ENCODE measurements around the gene NFIX. TPM values are rescaled to one million over a fixed set of nuclear protein-coding genes. Genes with fewer than 3 reads are reported as not detected.

Gene NFIX
- total and polyA plus RNA-seq, 4 donors, result 26.0 to 190 (median 89.6) TPM

GRCh38 chr19:13010038-13010991, 15.0 kb downstream of the NFIX start:
- Histone ChIP-seq H3K4me3 (no peak overlapping the region), H3K4me1 (ENCODE audit: control insufficient read depth in 5 of 5, insufficient read depth in 5 of 5, low read length in 5 of 5) (peaks cover 0 to 77% (median 35%) of the 10 kb centered on the region in 5 donors), H3K27me3 (ENCODE audit: control insufficient read depth in 3 of 3, insufficient read depth in 3 of 3, low read length in 2 of 3) (peaks cover 0 to 19% (median 0%) of the 10 kb centered on the region in 3 donors), H3K27ac (ENCODE audit: low read depth in 1 of 2, low read length in 1 of 2) (peak overlapping the region in 1 of 2 donors; percentile 59), H3K36me3 (ENCODE audit: control insufficient read depth in 4 of 4, insufficient read depth in 4 of 4, low read length in 4 of 4) (peaks cover 0 to 11% (median 1%) of the 10 kb centered on the region in 4 donors), H3K9ac (ENCODE audit: insufficient read depth in 1 of 2, low read length in 2 of 2) (no peak overlapping the region), H3K9me3 (ENCODE audit: control insufficient read depth in 4 of 4, insufficient read depth in 3 of 4, low read length in 3 of 4) (no peaks in the 10 kb centered on the region)
- 43 to 45% methylated on average over 61 to 62 of the region's 62 CpGs for WGBS, 2 donors
- no peak for DNase-seq
- ATAC-seq (ENCODE audit: insufficient read depth, low FRiP score), result no peak
- TF ChIP-seq CTCF (IDR thresholded peaks at IDR 0.05; ENCODE audit: control extremely low read depth, extremely low read depth), result no peak

- H3K4me3 ChIP-seq, result no peak overlapping the region
- H3K27me3 ChIP-seq (ENCODE audit: control insufficient read depth in 3 of 3, insufficient read depth in 3 of 3, low read length in 2 of 3), result peaks cover 0 to 19% (median 0%) of the 10 kb centered on the region in 3 donors
- H3K36me3 ChIP-seq (ENCODE audit: control insufficient read depth in 4 of 4, insufficient read depth in 4 of 4, low read length in 4 of 4), result peaks cover 0 to 11% (median 1%) of the 10 kb centered on the region in 4 donors
- no peak for ATAC-seq (ENCODE audit: insufficient read depth, low FRiP score)
- TF ChIP-seq CTCF (IDR thresholded peaks at IDR 0.05; ENCODE audit: control extremely low read depth, extremely low read depth), result no peak
- no peak for DNase-seq
- 31 to 59% methylated on average over 37 to 39 of the region's 39 CpGs for WGBS, 2 donors
- H3K4me1 ChIP-seq (ENCODE audit: control insufficient read depth in 5 of 5, insufficient read depth in 5 of 5, low read length in 5 of 5), result peaks cover 0 to 77% (median 41%) of the 10 kb centered on the region in 5 donors
- H3K27ac ChIP-seq (ENCODE audit: low read depth in 1 of 2, low read length in 1 of 2), result no peak overlapping the region
- no peak overlapping the region for H3K9ac ChIP-seq (ENCODE audit: insufficient read depth in 1 of 2, low read length in 2 of 2)
- no peaks in the 10 kb centered on the region for H3K9me3 ChIP-seq (ENCODE audit: control insufficient read depth in 4 of 4, insufficient read depth in 3 of 4, low read length in 3 of 4)
Observed at GRCh38 chr19:13010992-13011652, 15.8 kb downstream of the NFIX start.

- no peak for DNase-seq
- peaks cover 0 to 19% (median 0%) of the 10 kb centered on the region in 3 donors for H3K27me3 ChIP-seq (ENCODE audit: control insufficient read depth in 3 of 3, insufficient read depth in 3 of 3, low read length in 2 of 3)
- peak overlapping the region in 1 of 2 donors; percentile 92 for H3K27ac ChIP-seq (ENCODE audit: low read depth in 1 of 2, low read length in 1 of 2)
- TF ChIP-seq CTCF (IDR thresholded peaks at IDR 0.05; ENCODE audit: control extremely low read depth, extremely low read depth), result no peak
- WGBS, 2 donors, result 47 to 61% methylated on average over 48 to 54 of the region's 54 CpGs
- no peak overlapping the region for H3K9ac ChIP-seq (ENCODE audit: insufficient read depth in 1 of 2, low read length in 2 of 2)
- H3K4me1 ChIP-seq (ENCODE audit: control insufficient read depth in 5 of 5, insufficient read depth in 5 of 5, low read length in 5 of 5), result peaks cover 0 to 80% (median 48%) of the 10 kb centered on the region in 5 donors
- H3K36me3 ChIP-seq (ENCODE audit: control insufficient read depth in 4 of 4, insufficient read depth in 4 of 4, low read length in 4 of 4), result peaks cover 0 to 11% (median 1%) of the 10 kb centered on the region in 4 donors
- ATAC-seq (ENCODE audit: insufficient read depth, low FRiP score), result no peak
- H3K4me3 ChIP-seq, result no peak overlapping the region
- no peaks in the 10 kb centered on the region for H3K9me3 ChIP-seq (ENCODE audit: control insufficient read depth in 4 of 4, insufficient read depth in 3 of 4, low read length in 3 of 4)
Observed at GRCh38 chr19:13011653-13012389, 16.5 kb downstream of the NFIX start.
